ENCODE measurements around the gene ASB15.
"Not testable (repeated sequence)": the region's sequence is repeated elsewhere in the genome, so short reads cannot be mapped to it uniquely, and the experiment has no call there.

The ASB15 gene

DNA sequence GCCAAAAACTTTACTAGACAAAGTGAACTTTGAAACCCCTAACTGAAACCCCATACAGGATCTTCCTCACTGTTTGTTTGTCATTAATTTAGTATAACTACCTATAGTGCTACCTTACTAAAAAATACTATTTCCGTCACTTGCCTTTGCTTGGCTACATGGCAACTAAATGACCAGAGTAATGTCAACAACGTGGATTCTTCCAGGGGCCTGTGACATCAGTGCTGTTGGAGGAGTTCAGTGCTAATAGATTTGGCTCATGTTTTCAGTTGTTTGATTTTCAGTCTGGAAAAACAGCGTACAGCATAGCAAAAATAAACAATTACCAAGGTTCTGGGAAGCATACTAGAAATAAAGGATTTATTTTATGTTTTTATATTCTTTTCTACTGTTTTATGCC is 3.0 kb upstream of the ASB15 start:
- no peak for DNase-seq

DNA sequence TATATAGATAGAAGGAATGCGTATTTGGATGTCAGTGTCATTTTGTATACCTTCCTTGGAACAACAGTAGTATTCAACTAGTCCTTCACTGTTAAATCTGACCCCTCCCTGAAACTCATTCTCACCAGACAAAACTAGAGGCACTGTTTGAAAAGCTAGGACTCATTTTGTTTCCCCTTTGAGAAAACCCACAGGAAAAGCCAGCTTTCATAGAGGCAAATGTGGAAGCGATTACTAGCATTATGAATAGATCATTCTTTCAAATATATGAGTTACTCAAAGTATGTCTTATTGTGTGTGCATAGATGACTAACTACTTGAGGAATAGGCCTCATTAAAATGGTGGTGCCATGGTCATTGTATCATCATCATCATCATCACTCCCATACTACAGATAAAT is 1.9 kb upstream of the ASB15 start:
- DNase-seq, result no peak

DNA sequence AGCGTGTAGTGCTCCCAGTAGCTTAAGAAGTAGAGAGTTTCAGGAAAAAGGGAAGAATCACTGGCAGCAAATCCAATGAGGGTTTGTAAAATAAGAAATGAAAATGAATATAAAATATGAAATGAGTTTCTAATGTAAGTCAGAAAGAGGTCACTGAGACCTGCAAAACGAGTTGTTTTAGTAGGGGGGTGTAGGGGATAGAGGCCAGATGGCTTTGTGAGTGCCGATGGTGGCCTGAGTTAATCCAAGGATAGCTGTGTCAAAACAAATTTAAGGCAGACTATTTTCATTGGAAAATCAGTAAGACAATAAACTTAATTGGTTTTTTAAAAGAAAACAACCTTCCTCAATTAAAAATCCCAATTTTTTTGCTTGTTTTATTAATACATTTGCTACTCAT is 745 bp upstream of the ASB15 start:
- DNase-seq, result no peak

DNA sequence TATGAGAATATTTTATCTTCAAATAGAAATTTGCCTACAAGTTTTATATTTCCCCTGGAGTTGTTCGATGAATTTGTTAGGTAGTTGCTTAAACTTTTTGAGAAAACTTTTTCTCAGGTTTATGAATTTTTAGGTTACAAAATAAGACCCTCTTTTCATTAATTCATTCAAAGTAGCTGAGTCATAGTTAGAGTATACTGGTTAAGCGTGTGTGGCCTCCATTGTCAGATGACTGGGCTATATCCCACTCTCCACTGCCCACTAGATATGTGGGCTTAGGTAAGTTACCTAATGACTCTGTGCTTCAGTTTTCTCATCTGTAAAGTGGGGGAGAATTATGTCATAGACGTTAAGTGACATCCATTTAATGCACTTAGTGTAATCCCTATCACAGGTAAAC is 1.0 kb downstream of the ASB15 start:
- no peak for DNase-seq

DNA sequence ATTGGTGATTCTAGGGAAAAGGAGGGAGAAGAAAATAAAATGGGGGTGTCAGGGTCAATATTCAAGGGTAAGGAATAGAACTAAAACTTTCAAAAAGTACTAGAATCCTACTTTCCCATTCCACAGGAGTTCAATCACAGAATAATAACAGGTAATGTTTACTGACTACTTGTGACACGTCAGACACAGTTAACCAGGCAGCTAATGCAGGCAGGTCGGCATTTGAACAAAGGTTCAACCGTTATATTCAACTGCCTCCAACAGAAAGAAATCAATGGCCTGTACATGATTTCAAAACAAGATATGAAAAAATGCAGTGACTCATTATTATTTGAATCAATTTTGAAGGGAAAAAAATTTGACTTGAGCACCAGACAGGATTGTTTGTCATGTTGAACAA is 3.1 kb downstream of the ASB15 start:
- DNase-seq, result no peak

DNA sequence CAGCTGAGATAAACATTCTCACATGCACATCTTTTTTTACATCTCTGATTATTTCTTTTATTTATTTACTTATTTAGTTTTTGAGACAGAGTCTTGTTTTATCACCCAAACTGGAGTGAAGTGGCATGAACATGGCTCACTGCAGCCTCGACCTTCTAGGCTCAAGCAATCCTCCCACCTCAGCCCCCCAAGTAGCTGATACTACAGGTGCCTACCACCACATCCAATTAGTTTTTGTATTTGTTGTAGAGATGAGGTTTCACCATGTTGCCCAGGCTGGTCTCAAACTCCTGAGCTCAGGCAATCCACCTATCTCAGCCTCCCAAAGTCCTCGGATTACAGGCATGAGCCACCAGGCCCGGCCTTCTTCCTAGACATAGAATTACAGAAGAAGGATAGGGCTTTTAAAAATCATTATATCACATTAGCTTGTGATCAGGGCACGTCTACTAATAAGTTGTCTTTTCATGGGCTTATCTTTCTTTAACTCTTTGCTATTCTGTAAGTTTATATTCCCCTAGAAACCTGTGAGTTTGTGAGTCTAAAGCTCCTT is 5.9 kb downstream of the ASB15 start:
- no peak for DNase-seq

DNA sequence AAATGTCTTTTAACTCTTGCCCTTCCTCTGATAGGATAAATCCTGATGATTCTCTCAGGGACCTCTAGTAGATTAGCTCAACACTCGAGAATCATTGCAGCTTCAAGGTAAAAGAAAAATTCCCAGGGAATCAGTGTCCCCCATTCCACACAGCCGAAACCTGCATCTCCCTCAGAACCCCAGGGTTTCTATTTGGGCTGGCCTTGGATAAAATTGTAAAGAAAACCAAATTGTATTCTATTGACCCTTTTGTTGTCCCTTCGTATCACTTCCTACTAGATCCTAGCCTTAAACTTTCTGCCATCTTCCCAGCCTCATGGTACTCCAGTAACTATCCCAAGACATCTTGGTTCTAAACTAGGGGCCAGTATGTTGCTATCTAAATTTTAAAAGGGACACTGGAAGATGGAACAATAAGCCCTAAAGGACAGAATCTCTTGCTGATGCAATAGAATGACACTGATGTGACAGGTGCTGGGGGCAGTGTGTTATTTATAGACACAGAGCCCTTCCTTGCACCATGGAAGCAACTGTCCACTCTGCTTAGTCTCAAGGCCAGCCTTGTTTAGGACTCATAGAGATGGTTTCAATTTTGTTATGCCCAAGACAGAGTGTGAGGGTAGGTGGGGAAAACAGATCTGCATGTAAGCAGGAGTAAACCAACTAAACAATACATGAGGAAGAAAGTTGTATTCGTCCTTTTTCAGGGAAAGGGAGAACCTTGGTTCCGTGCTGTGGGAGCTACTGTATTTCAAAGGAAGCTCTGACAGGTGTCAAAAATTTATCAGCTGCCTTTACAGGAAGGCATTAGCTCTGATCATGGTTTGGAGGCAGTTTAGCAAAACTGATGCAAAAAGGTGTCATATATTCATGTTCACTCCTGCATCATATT is 7.6 kb downstream of the ASB15 start:
- DNase-seq, result no peak

DNA sequence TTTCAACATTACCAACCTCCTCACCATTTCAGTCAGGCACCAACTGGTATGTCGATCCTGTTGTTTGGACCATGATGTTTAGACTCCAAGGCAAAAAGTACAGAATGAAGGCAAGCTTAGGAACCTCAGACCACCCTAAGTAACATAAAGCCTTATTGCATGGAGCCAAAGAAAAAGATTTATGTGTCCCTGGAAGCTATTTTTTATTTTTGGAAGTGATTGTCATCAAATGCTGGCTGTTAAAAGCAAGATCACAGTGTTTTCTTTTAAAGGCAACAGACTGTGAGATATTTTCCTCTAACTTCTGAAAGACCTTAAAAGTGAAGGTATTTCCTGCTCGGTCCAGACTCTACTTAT is 8.2 kb downstream of the ASB15 start:
- no peak for DNase-seq

DNA sequence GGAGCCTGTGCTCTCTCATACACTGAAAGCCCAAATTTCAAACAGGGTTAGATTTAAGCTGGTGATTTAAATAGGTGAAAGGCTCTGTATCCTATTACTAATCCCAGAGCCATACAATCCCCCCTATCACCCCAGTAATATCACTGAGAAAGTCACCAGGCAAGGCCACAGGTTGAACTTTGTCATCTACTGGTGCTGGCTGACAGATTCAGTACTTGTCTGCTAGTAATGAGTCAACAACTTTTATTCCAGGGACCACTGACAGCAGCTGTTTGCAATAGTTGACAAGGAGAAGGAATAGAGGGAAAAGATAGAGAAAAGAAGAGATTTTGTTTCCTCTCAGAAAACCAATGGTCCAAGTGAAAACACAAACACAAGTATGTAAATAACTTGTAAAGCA is 10.4 kb downstream of the ASB15 start:
- no peak for DNase-seq

DNA sequence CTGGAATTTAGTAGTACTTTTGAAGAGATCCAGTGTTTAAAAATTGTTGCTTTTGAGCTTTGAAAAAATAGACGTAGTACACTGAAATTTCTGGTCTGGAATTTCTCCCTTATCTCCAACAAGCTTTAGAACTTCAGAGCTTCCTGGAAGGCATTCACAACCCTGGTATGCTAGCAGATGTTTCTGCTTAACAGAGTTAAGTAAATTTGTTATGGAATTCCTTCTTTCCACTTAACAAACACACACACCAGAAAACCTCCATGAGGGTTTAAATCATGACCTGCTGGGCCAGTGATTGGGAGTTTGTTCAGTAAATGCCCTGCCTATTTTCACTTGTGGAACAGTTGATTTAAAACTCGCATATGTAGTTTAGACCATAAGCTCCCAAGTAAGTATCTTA is 13.7 kb downstream of the ASB15 start:
- no peak for DNase-seq

DNA sequence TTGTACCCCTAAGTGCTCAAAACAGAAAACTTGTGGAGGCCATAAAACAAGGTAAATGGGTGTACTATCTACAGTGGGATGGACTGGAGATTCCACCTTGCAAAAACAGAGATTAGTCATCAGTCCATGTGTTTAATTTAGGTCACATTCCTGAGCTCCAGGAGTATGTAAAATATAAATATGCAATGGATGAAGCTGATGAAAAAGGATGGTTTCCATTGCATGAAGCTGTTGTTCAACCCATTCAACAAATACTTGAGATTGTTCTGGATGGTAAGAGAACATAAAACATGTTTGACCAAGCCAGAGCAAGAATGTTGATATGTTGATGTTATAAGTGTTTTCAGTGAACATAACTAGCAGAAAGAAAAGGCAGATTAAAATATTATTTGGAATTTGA is 14.6 kb downstream of the ASB15 start:
- DNase-seq, result no peak

DNA sequence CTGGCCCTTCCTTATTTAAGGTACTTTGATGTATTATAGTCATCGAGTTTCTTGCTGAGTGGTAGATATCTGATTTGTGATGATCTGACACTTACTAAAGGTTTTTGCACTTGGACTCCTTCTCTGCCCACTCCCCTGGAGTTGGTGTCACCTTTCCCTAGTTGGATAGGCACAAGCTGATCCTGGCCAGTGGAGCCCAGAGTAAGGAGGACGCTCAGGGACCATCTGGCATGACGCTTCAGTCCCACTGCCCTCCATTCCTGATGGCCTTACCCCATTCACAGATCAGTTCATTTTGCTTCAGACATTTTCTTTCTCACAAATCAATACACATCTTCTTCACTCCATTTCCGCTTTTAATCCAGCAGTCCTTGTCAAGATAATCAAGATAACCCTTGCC is 20.1 kb downstream of the ASB15 start:
- DNase-seq, result no peak

DNA sequence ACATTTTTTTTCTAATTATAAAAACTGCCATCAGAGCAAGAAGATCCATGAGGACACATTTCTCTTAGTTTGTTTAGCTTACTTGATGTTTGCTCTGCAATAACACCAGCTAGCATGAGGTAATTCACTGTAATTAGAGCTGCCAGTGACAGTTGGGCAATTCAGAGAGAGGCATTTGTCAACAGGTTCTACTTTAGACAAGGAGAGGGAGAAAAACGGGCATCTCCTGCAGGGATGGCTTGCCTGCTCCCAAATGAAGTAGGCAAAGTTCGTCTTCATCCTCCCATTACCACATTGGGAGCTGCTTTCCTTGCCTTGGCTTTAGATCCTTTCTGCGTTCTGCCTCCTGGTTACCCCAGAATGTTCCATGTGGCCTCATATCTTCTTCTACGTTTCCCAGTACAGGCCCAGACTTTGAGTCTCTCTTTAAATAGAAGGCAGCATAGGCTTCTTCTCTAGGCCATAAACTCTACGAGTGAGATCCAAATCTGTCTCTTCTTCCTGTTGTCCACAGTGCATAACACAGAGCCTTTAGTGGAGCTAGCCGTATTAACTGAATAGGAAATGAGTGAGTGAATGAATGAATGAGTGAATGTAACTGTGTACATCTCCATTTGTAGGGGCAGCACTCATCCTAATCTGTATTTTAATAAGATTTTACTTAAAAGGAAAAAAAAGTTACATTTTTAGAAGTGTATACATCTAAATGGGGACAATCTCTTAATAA is 21.2 kb downstream of the ASB15 start:
- no peak for DNase-seq

DNA sequence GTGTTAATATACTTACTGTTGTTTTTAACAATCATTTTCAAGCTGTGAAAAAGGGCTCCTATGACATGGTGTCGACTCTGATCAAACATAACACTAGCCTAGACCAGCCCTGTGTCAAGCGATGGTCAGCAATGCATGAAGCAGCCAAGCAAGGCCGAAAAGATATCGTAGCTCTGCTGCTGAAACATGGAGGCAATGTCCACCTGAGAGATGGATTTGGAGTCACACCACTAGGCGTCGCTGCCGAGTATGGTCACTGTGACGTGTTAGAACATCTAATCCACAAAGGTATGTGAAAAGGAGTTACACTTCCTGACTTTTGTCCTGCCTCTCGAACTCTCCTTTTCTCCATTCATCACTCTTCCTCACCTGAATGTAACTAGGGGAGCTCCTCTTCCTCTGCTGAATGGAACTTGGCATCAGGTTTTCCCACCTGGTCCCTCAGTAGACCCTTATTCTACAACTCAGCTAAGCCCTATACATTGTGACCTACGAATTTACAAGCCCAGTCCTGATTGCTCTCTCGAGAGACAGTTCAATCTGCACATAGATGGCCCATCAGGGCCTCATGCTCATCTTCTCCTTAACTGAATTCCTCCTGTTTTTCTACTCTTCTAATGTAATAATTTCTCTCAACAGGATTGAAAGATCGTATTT is 23.0 kb downstream of the ASB15 start:
- peak in 3 of 56 donors; percentile 1 for DNase-seq

DNA sequence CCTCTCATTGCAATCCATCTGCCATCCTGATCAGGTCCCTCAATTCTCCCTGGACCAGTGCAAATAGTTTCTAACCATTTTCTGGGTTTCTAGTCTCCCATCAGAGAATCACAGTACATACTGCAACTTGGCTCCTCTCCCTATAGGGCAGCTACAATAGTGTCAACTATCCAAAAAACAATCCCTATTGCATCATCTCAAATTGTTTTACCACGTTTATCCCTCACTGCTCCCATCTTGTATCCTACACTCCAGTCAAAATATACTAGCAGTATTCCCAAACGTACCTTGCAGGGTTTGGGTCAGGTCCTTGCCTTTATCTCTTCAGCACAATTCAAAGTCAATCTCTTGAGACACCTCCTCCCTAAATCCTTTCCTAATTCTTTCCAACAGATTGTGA is 23.6 kb downstream of the ASB15 start:
- no peak for DNase-seq

DNA sequence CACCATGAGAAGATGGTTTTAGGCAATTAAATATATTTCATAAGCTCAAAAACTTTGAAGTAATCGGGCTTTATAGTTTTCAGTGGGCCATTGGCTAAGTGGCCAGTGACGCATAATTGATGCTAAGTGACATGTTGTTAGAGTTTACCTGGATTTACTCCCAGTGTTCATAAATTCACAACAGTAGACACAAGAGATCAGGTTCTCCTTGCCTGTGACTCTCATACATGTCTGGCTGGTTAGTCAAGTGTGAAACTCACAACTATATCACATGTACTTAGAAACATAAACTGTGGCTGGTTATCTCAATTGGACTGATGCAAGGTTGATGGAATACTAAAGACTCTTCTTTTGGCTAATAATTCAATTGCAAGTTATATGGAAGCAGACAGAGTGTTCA is 26.2 kb downstream of the ASB15 start:
- no peak for DNase-seq

DNA sequence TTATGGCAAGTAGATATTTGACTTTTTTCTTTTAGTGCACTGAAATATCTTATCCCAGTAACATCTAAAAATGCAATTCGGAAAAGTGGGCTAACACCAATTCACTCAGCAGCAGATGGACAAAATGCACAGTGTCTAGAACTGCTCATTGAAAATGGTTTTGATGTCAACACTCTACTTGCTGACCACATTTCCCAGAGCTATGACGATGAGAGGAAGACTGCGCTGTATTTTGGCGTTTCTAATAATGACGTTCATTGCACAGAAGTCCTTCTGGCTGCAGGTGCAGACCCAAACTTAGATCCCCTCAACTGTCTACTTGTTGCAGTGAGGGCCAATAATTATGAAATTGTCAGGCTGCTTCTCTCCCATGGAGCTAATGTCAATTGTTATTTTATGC is 27.2 kb downstream of the ASB15 start:
- DNase-seq, result no peak

DNA sequence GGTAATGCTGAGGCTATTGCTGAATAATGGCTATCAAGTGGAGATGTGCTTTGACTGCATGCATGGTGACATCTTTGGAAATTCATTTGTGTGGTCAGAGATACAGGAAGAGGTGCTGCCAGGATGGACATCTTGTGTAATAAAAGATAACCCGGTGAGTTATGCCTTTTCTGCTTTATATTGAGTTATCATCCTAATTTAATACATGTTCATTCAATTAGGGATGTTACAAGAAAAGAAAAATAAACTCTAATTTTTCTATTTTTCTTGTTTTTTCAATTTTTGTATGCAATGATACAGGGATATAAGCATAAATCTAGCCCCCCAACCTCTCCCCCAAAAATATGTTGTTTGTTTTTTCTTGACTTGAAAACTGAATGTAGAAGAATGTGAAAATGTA is 27.7 kb downstream of the ASB15 start:
- no peak for DNase-seq

DNA sequence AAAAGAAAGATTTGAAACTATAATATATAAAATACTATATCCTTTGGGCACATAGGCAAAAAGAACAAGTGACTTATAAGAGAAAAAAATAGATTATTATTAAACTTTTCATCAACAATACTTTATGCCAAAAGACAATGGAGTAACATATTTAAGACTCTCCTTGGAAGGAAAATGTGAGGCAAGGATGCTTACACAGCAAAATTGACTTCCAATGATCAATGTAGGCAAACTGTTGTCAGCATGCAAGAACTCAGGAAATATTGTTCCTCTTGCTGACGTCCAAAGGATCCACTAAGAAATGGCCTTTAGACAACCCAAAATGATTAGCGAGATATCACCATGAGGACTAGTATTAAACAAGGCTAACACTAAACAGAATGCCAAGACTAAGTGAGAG is 31.2 kb downstream of the ASB15 start:
- DNase-seq, result no peak

DNA sequence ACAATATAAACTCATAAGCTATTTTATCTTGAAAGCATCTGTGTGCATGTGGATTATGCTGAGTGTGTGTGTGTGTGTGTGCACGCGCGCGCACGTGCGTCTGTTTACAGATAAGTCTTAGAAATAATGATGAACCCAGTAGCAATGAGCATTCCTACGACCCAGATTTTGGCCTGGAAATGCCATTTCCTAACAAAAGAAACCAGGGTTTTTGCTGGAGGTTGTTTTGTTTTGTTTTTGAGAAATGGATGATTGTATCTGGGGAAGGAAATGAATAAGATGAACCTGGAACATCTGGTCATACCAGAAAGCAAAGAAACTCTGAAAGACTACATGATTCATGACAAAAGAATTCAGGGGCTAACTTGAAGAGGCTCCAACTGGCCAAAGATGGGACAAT is 31.9 kb downstream of the ASB15 start:
- DNase-seq, result no peak

DNA sequence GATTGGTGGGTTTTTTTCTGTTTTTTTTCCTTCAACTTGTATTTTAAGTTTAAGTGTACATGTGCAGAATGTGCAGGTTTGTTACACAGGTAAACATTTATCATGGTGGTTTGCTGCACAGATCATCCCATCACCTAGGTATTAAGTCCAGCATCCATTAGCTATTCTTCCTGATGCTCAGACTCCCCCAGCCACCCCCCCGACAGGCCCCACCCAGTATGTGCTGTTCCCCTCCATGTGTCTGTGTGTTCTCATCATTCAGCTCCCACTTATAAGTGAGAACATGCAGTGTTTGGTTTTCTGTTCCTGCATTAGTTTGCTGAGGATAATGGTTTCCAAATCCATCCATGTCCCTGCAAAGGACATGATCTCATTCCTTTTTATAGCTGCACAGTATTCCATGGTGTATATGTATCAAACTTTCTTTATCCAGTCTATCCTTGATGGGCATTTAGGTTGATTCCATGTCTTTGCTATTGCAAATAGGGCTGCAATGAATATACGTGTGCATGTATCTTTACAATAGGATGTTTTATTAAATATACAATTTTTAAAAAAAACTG is 32.5 kb downstream of the ASB15 start:
- not testable (repeated sequence) for DNase-seq
